ENCODE measurements around the gene SP1.

The SP1 gene

DNA sequence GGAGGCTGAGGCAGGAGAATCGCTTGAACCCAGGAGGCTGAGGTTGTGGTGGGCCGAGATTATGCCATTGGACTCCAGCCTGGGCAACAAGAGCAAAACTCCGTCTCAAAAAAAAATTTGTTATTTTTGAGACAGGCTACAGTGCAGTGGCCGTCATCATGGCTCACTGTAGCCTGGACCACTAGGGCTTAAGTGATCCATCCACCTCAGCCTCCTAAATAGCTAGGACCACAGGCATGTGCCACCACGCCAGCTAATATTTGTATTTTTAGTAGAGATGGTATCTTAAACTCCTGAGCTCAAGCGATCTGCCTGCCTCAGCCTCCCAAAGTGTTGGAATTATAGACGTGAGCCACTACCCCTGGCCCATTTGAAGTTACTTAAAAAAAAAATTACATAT lies 71.0 kb downstream of the SP1 start:
- DNase-seq (ENCODE audit: low spot score) = no peak

DNA sequence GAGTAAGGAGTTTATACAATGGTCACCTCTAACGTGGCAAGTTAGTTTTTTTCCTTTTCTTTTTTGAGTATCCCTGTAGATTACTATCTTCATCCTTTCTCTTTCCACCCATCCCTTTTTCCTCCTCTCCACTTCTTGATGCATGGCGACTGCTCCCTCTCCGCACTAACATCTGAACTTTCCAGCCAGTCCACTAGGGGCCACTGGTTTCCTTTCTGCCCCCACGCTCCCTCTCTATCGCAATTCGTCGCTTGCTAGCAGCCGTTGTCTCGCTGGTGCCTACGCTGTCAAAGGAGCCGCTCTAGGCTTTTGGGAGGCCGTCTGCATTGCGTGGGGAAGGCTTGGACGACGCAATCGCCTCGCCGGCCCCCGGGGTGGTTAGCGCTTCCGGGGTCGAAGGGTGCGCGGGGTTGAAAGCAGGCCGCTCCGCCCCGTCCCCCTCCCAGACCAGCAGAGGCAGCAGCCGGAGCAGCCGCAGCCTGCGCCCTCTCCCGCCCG lies 71.7 kb downstream of the SP1 start, which contains the start of gene PCBP2:
Gene PCBP2 (plus strand): TSS at position 442 of the 498 bp plus-strand sequence. CDS start 2,699 bp downstream, outside the sequence.
- DNase-seq (ENCODE audit: low spot score) = peak; percentile 96

GRCh38 chr12:53452159-53453077 lies 72.4 kb downstream of the SP1 start:
- peak; percentile 74 for DNase-seq (ENCODE audit: low spot score)

DNA sequence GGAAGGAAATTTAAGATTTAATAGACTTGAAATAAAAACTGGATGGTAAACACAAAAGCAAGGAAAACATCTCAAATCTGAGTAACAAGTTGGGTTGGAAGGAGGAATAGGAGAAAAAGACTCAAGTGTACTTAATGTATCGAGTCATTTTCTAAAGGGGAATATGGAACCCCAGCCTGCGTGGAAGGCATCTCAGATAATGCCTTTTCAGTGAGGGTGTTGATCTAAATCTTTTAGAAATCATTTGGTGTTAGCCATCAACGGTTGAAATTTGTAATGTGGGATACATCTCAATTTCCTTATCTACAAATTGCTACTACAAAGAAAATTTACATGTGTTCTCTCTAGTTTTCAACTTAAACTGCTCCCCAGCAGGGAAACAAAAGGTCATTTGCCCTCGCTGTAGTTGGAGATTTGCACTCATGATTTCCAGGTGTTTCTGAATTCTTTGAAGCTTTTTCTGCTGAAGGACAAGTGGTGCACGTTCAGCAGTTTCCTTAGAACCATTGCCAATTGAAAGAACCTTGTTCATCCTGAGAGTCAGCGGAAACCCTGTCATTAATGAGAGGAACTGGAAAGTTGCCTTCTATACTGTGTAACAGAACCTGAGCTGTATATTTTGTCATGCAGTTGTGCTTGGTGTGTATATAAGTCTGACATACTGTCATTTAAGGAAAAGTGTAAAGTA lies 74.1 kb downstream of the SP1 start:
- no peak for DNase-seq (ENCODE audit: low spot score)

- DNase-seq (ENCODE audit: low spot score) = no peak
Observed at GRCh38 chr12:53454707-53455106, 74.7 kb downstream of the SP1 start.

GRCh38 chr12:53456654-53457366 lies 76.8 kb downstream of the SP1 start:
- no peak for DNase-seq (ENCODE audit: low spot score)

DNA sequence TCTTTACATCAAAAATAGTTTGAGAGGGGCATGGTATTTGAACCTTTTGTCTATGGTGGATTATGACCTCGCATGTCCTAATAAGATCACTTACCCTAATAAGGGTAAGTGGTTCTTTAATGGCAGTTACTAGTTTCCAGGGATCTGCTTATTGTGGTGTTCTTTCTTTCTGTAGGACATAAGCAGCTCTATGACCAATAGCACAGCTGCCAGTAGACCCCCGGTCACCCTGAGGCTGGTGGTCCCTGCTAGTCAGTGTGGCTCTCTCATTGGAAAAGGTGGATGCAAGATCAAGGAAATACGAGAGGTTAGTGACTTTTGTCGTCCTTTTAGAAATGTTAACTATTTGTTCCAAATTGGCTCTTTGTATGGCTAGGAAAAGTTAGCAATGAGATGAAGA lies 79.1 kb downstream of the SP1 start:
- no peak for DNase-seq (ENCODE audit: low spot score)

DNA sequence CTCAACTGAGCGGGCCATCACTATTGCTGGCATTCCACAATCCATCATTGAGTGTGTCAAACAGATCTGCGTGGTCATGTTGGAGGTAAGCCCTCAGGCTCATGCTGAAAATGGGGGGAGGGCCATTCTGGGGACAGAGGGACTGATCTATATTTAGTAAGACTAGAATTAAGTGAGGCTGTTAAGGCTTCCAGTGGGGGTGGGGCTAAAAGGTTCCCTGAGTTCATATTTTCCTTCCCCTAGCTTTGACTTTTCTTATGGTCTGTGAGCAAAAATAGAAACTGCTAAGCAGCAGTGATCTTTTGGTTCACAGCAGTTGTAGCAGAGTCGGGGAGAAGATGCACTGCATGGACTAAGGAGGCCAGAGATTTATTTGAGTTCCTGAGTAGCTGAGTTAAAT lies 81.1 kb downstream of the SP1 start:
- no peak for DNase-seq (ENCODE audit: low spot score)

DNA sequence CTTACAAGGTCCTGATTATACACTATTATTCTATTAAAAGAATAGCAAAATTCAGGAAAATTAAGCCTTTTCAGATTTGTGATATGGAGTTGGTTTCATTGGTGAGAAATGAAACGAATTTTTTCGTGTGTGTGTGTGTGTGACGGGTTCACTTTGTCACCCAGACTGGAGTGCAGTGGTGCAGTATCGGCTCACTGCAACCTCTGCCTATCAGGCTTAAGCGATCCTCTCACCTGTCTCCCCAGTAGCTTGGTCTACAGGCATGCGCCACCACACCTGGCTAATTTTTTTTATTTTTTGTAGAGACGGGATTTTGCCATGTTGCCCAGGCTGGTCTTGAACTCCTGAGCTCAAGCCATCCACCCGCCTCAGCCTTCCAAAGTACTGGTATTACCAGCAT lies 81.6 kb downstream of the SP1 start:
- no peak for DNase-seq (ENCODE audit: low spot score)

DNA sequence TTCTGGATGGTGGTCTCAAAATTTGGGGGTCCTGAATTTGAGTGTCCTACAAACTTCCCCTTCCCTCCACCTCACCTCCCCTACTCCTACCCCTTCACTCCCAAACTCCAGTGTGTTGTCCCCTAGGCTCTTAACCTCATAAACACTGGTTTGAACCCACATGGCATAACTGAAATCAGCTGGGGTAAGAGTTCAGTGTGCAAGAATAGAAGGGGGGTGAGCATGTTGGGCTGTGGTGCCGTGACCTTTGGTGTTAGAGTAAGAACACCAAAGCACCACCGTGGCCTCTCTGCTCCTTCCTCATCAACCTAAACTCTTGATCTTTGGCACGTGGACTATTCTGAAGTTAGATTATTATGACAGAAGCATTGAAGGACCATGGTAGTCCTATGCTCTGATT lies 83.0 kb downstream of the SP1 start:
- no peak for DNase-seq (ENCODE audit: low spot score)

GRCh38 chr12:53463802-53464560 lies 84.0 kb downstream of the SP1 start:
- no peak for DNase-seq (ENCODE audit: low spot score)

DNA sequence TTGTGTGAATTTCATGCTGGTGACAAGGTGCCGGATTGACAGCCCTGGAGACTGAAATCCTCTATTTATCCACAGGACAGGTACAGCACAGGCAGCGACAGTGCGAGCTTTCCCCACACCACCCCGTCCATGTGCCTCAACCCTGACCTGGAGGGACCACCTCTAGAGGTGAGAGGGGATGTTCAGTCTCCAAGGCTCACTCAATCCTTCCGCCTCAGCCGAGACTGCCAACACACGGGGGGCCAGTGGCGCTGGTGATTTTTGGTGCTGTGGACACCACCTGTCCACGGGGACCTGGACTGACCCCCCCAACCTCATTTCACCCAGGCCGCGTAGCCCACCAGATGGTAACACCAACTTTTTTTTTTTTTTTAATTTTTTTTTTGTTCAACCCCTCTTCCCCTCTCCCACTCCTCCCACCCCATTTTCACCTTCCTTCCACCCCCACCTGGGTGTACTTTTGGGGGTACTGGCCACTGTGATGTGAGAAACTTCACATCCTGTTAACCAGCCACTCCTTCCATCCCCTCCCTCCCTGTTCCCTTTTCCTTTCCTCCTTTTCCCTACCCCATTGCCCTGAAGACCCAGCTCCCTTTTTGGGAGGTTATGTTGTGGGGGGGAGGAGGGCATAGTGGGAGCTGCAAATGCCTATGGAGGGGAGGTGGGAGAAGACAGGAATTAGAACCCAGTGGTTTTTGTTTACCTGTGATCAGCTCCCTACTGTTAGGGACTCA lies 84.9 kb downstream of the SP1 start:
- no peak for DNase-seq (ENCODE audit: low spot score)

GRCh38 chr12:53465679-53466078 lies 85.7 kb downstream of the SP1 start:
- no peak for DNase-seq (ENCODE audit: low spot score)

Data from HuH-7.5 (cell line).